Upper lobe of left lung (tissue), 4 donors: ENCODE measurements around the gene NAA40.

Experiments used
- CTCF ChIP-seq, 6 experiments: fragments of 450-650 bp in 4 of 6; fragments of 200-600 bp in 2 of 6; sonication (generic) in 2 of 6; IDR thresholded peaks; one replicate each; pipeline ENCODE4 v1.5.1; 2016 to 2019; ENCODE audit warnings: antibody characterized with exemption in 6 of 6
- EP300 ChIP-seq, 4 donors: sonication (generic); formaldehyde crosslinking; IDR thresholded peaks; one replicate each; pipeline ENCODE4 v1.5.1; 2017; ENCODE audit warnings: antibody characterized with exemption in 4 of 4, control low read depth in 2 of 4
- POLR2A ChIP-seq, 4 donors: fragments of 450-650 bp; IDR thresholded peaks; one replicate each; pipeline ENCODE4 v1.5.1; 2016 to 2017; ENCODE audit warnings: antibody characterized with exemption in 4 of 4, mild to moderate bottlenecking in 2 of 4
- POLR2AphosphoS5 ChIP-seq, 2 donors: sonication (generic); formaldehyde crosslinking; IDR thresholded peaks; one replicate each; pipeline ENCODE4 v1.5.1; 2017; ENCODE audit warnings: antibody characterized with exemption in 2 of 2

GRCh38 chr11:63966444-63966843, 27.6 kb downstream of the NAA40 start:
- TF ChIP-seq EP300 (IDR thresholded peaks at IDR 0.05): no peak
- TF ChIP-seq CTCF (IDR thresholded peaks at IDR 0.05): no peak
- TF ChIP-seq POLR2AphosphoS5 (IDR thresholded peaks at IDR 0.05): no peak
- TF ChIP-seq POLR2A (IDR thresholded peaks at IDR 0.05): no peak
